OCI-LY1 (cell line): ENCODE measurements around the gene DPY19L1.
"Not testable (repeated sequence)": the region's sequence is repeated elsewhere in the genome, so short reads cannot be mapped to it uniquely, and the experiment has no call there.

Experiments used
- H2AFZ ChIP-seq: fragments of 200-600 bp; sonication (generic), shearing (Covaris generic); 2 replicates; pipeline ENCODE4 v1.6.0; 2014; ENCODE audit warnings: antibody characterized with exemption, mild to moderate bottlenecking, low read length
- H3F3A ChIP-seq: fragments of 200-600 bp; sonication (generic), shearing (Covaris generic); 2 replicates; pipeline ENCODE4 v1.6.0; 2014; ENCODE audit warnings: mild to moderate bottlenecking, antibody characterized with exemption, low read length, moderate library complexity; ENCODE audit not compliant: insufficient read depth
- H3K27ac ChIP-seq: fragments of 200-600 bp; sonication (generic); 2 replicates; pipeline ENCODE4 v1.5.1; 2014; ENCODE audit warnings: low read length, mixed run types, mild to moderate bottlenecking, low read depth; ENCODE audit not compliant: poor library complexity, severe bottlenecking
- H3K27me3 ChIP-seq: fragments of 200-600 bp; sonication (generic); 2 replicates; pipeline ENCODE4 v1.6.0; 2014; ENCODE audit warnings: antibody characterized with exemption, mild to moderate bottlenecking, low read length, moderate library complexity; ENCODE audit not compliant: insufficient read depth
- H3K36me3 ChIP-seq: fragments of 200-600 bp; sonication (generic); 2 replicates; pipeline ENCODE4 v1.6.1; 2014; ENCODE audit warnings: mild to moderate bottlenecking, antibody characterized with exemption, low read length, moderate library complexity, mixed read lengths; ENCODE audit not compliant: insufficient read depth
- H3K4me1 ChIP-seq: fragments of 200-600 bp; sonication (generic); 2 replicates; pipeline ENCODE4 v1.5.1; 2014; ENCODE audit warnings: mild to moderate bottlenecking, low read length, moderate library complexity; ENCODE audit not compliant: insufficient read depth, severe bottlenecking
- H3K4me2 ChIP-seq: fragments of 200-600 bp; sonication (generic), shearing (Covaris generic); 2 replicates; pipeline ENCODE4 v1.6.1; 2014; ENCODE audit warnings: low read length
- H3K4me3 ChIP-seq: fragments of 200-600 bp; sonication (generic); 2 replicates; pipeline ENCODE4 v1.5.1; 2014; ENCODE audit warnings: low read length, low read depth, mild to moderate bottlenecking, mixed read lengths; ENCODE audit not compliant: poor library complexity, severe bottlenecking
- H3K79me2 ChIP-seq: fragments of 200-600 bp; shearing (Covaris generic); 2 replicates; pipeline ENCODE4 v1.6.1; 2016; ENCODE audit warnings: mixed run types, low read length, mixed read lengths; ENCODE audit not compliant: insufficient read depth
- H3K9ac ChIP-seq: fragments of 200-600 bp; sonication (generic), shearing (Covaris generic); 2 replicates; pipeline ENCODE4 v1.6.1; 2014; ENCODE audit warnings: mild to moderate bottlenecking, low read length, mixed read lengths
- H3K9me2 ChIP-seq: fragments of 200-600 bp; sonication (generic), shearing (Covaris generic); 2 replicates; pipeline ENCODE4 v1.6.1; 2014; ENCODE audit warnings: low read depth, mild to moderate bottlenecking, low read length, mixed read lengths
- H3K9me3 ChIP-seq: fragments of 200-600 bp; shearing (Covaris generic); 2 replicates; pipeline ENCODE4 v1.6.1; 2014; ENCODE audit warnings: low read length, mixed read lengths
- H4K20me1 ChIP-seq: fragments of 200-600 bp; sonication (generic), shearing (Covaris generic); 2 replicates; pipeline ENCODE4 v1.6.0; 2016; ENCODE audit warnings: mild to moderate bottlenecking, low read length; ENCODE audit not compliant: insufficient read depth
- EZH2 ChIP-seq: fragments of 200-600 bp; sonication (generic), shearing (Covaris generic); IDR thresholded peaks from 2 replicates; pipeline ENCODE4 v1.8.0; 2017; ENCODE audit warnings: borderline replicate concordance, mixed run types, mild to moderate bottlenecking, antibody characterized with exemption, low read length, moderate library complexity, mixed read lengths
- TF ChIP-seq, protein P1 (sequence below): fragments of 200-600 bp; sonication (generic), shearing (Covaris generic); IDR thresholded peaks from 2 replicates; pipeline ENCODE4 v1.5.1; 2017; ENCODE audit warnings: mild to moderate bottlenecking, antibody characterized with exemption, low read length, moderate library complexity, mixed read lengths

Gene DPY19L1

DNA sequence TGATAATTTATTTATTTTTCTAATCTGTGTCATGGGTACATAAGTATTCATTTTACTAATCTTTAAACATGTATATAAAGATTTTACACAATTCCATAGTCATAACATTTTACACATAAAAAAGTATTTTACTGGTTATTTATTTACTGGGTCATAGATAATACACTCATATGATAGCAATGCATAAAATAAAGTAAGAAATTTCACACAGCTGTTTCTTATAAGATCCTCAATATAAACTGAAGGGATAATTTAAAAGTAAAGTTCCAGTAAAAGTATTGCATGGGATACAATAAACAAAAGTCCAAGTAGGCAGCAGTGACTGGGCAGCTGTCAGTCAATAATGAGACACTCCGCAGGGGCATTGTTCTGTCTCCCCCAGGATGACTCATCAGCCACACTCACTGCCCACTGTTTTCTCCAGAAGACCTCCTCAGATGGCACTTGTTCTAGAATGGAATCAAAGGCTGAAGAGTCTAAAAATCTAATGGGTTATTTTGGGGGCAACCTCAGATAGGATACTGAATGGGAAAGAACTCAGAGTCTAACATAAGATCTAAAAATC lies 32.7 kb downstream of the DPY19L1 start:
- Histone ChIP-seq H3K79me2 (no peaks in the 10 kb centered on the region), H3K36me3 (no peaks in the 10 kb centered on the region), H3K4me3 (no peak overlapping the region), H3F3A (no peaks in the 10 kb centered on the region), H3K4me2 (no peak overlapping the region), H3K9ac (no peak overlapping the region), H3K27me3 (no peaks in the 10 kb centered on the region), H2AFZ (no peak overlapping the region), H3K4me1 (no peaks in the 10 kb centered on the region), H3K27ac (no peak overlapping the region), H3K9me3 (no peaks in the 10 kb centered on the region), H4K20me1 (no peaks in the 10 kb centered on the region), H3K9me2 (no peaks in the 10 kb centered on the region)
- TF ChIP-seq EZH2, result no peak
- TF ChIP-seq, protein P1, sequence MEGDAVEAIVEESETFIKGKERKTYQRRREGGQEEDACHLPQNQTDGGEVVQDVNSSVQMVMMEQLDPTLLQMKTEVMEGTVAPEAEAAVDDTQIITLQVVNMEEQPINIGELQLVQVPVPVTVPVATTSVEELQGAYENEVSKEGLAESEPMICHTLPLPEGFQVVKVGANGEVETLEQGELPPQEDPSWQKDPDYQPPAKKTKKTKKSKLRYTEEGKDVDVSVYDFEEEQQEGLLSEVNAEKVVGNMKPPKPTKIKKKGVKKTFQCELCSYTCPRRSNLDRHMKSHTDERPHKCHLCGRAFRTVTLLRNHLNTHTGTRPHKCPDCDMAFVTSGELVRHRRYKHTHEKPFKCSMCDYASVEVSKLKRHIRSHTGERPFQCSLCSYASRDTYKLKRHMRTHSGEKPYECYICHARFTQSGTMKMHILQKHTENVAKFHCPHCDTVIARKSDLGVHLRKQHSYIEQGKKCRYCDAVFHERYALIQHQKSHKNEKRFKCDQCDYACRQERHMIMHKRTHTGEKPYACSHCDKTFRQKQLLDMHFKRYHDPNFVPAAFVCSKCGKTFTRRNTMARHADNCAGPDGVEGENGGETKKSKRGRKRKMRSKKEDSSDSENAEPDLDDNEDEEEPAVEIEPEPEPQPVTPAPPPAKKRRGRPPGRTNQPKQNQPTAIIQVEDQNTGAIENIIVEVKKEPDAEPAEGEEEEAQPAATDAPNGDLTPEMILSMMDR, result no peak

DNA sequence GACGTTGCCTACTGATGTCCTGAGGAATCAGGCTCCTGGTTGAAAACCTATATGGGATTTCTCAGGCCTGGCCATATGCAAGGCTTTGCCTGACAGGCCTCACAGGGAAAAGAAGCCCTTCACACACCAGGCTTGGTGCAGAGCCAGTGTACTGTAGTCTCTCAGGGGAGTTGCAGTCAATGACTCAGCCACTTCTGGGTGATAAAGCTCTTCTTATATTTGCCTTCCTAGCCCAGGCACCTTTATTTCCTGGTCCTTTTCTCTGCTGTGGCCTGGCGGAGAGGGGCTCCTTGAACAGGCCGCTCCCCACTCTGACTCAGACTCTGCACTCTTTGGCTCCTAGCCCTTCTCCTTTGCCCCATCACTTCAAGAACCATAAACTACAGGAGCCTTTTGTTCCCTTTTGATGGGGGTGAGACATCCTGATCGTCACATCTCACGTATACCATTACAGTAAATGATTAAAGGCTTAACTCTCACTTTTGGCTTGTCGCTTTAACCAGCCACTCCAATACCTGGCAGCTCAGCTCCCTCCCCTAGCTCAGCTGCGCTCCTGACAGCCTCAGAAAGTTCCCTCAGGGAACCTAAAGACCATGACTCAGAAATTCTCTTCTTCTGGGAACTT lies 33.5 kb downstream of the DPY19L1 start:
- Histone ChIP-seq H3K9ac (no peak overlapping the region), H3K36me3 (no peaks in the 10 kb centered on the region), H3K79me2 (no peaks in the 10 kb centered on the region), H3K4me2 (no peak overlapping the region), H3K27ac (no peak overlapping the region), H3K9me3 (no peaks in the 10 kb centered on the region), H2AFZ (no peak overlapping the region), H3K9me2 (no peaks in the 10 kb centered on the region), H3K4me1 (no peaks in the 10 kb centered on the region), H3K27me3 (no peaks in the 10 kb centered on the region), H3F3A (no peaks in the 10 kb centered on the region), H3K4me3 (no peak overlapping the region), H4K20me1 (no peaks in the 10 kb centered on the region)
- TF ChIP-seq EZH2, result no peak
- TF ChIP-seq, protein P1, result no peak

DNA sequence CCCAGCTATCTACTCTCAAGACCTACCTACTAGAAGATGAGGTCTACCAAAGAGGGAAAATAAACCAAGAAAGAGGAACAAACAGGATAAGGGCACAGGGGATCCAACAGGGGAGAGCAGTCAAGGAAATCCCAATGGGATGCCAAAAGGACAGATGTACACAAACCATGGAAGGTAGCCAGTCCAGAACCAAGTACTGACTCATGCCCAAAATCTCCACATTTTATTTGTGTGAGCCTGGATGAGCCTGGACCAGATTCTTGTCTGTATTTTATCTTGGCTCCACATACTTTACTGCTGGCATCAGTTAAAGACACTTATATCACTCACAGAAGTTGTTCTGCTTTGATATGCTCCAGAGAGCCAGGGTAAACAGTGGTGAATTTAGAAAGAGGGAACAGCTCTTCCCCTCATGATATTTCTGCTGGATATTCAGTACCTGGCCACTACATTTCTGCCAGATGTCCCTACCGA lies 34.1 kb downstream of the DPY19L1 start:
- H3K79me2 ChIP-seq, H3F3A ChIP-seq, H3K9me2 ChIP-seq, H3K4me3 ChIP-seq, H4K20me1 ChIP-seq, H3K4me1 ChIP-seq, H3K9ac ChIP-seq, H3K27me3 ChIP-seq, H2AFZ ChIP-seq, H3K36me3 ChIP-seq, H3K9me3 ChIP-seq, H3K27ac ChIP-seq, H3K4me2 ChIP-seq: not testable (repeated sequence)

DNA sequence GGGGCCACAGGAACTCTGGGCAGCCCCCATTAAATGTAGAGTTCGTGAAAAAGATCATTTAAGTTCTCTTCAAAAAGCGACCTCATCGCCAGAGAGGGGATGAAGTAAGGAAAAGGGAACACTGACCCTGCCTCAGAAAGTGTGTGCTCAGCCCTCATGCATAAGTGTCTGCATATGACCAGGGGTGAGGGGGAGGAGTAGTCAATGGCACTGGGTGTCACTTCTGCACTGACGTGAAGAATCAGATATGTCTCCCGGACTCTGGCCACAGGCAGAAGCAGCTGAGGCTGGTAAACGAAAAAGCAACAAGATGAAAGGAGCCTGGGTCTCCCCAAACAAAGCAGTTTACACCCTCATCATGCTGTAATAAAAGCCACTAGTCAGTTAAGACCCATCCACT lies 39.0 kb downstream of the DPY19L1 start:
- not testable (repeated sequence) for H3F3A ChIP-seq, H3K4me1 ChIP-seq, H3K9ac ChIP-seq, H3K36me3 ChIP-seq, H3K9me2 ChIP-seq, H3K9me3 ChIP-seq, H3K79me2 ChIP-seq, H3K4me3 ChIP-seq, H3K27me3 ChIP-seq, H3K27ac ChIP-seq, H3K4me2 ChIP-seq, H4K20me1 ChIP-seq, H2AFZ ChIP-seq

DNA sequence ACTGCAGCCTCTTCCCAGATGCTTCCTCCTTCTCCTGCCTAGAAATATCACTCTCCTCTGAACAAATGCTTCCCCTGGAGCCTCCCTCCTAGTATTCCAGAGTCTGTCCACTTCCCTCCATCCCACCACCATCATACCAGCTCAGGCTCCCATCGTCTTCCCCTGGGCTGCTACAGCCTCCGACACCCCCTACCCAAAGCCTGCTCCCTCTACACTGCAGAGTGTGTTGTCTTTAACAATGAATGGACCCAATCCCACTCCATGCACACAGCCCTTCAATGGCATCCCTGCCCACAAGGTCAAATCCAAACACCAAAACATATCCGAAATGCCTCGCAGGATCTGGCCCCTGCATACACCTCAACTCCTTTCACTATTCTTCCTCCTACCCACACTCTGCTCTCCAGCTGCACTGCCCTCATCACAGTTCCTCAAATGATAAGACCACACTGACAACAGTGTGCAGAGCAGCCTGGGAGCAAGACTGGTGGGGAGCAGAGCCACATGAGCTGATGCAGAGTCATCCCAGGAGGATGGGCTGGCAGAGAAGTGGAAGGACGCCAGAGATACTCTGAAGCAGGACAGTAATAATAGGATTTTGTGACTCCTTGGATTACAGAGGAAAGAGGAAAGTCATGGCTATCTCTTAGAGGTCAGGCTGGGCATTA lies 40.7 kb downstream of the DPY19L1 start:
- not testable (repeated sequence) for H3K9me2 ChIP-seq, H3K79me2 ChIP-seq, H3K4me3 ChIP-seq, H2AFZ ChIP-seq, H3K9me3 ChIP-seq, H3K27ac ChIP-seq, H3K36me3 ChIP-seq, H3F3A ChIP-seq, H3K27me3 ChIP-seq, H3K4me2 ChIP-seq, H4K20me1 ChIP-seq, H3K9ac ChIP-seq, H3K4me1 ChIP-seq
